Measurements from ENCODE around the gene PIGH. TPM values are rescaled to one million over a fixed set of nuclear protein-coding genes. Genes with fewer than 3 reads are reported as not detected.
"Not testable (repeated sequence)": the region's sequence is repeated elsewhere in the genome, so short reads cannot be mapped to it uniquely, and the experiment has no call there.

The PIGH gene, protein sequence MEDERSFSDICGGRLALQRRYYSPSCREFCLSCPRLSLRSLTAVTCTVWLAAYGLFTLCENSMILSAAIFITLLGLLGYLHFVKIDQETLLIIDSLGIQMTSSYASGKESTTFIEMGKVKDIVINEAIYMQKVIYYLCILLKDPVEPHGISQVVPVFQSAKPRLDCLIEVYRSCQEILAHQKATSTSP
- 27.2 and 39.5 TPM in 2 replicates for total RNA-seq (2014; rRNA removed; shearing (Covaris generic))
- polyA plus RNA-seq (2014; cell fraction: nucleus; rRNA removed), result 74.8 and 76.2 TPM in 2 replicates

DNA sequence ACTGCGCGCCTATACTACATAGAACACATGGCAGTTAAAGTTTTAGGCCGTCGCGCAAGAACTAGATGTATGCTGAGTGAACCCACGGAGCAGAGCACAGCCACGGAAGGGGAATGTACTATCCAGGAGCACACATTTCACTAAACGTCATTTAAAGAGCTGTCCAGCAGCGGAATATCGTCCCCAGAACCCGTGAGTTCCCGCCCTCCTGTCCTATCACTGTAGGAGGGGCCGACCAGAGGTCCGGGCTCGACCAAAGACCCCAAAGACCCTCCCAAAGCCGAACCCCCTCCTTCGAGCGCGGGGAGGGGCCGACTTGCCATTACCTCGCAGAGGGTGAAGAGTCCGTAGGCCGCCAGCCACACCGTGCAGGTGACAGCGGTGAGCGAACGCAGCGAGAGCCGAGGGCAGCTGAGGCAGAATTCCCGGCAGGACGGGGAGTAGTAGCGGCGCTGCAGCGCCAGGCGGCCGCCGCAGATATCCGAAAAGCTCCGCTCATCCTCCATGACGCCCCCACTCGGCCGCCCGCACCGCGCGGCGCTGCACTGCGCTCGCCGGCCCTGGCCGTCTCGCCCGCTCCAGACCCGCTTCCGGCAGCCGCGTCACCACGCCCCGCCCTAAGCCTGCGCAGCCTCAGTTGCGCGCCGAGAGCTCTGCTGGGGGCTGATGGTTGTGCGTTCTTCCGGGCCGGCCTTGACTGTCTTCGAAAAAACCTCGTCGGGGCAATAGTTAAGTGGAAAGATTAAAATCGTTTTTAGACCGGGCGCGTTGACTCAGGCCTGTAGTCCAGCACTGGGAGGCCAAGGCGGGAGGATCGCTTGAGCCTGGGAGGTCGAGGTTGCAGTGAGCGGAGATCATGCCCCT is at the start of gene PIGH:
Gene PIGH, minus strand, starts transcription at position 571 of the 864 bp plus-strand sequence. Its CDS starts 65 bp downstream, at position 506.
- peak; percentile 82 for DNase-seq (ENCODE audit: extremely low read depth, low read depth)

DNA sequence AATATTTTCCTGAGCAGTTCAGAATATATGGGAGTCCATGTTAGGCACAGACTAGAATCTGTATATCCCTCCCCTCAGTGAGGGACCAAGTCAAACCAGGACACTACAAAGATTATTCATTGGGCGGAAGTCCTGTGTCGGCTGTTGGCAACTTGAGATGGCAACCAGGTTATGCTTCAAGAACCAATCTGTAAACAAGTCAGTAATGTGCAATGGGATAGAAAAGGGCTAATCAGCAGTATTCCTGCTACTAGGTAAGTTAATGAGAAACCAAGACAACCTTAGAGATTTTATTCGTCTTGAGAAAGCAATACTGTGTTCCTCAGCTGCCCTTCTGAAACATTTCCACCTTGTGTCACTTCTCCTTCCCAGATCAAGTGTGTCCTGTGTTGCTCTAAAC is 46.1 kb upstream of the PIGH start:
- DNase-seq (ENCODE audit: extremely low read depth, low read depth), result no peak

DNA sequence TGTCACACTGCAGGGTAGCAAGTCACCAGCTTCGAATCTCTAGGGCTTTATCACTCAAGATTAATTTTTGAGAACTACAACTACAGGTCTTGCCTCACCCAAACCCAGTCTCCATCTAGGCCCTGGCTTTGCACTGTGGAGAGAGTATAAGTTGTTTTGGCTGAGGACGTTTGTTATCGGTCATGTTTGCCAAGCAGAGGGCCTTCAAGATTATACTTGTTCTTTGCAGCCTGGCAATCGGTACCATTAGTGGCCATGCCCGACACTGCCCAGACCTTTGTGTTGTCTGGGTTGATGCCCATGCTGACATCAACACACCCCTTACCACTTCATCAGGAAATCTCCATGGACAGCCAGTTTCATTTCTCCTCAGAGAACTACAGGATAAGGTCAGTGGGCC is 45.3 kb upstream of the PIGH start:
- no peak for DNase-seq (ENCODE audit: extremely low read depth, low read depth)

DNA sequence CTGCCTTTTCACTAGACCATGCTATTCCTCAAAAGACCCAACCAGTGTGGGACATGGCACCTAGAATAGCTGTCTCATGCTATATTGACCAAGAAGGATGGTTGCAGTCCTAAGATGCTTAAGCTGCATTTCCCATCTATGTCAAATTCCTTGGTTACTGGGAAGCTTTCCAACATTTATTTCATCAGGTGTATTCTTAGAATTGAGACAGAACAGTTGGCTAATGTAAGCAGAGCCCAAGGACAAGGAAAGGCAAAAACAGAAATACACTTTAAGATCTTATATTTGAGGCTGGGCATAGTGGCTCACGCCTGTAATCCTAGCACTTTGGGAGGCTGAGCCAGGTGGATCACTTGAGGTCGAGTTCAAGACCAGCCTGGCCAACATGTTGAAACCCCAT is 44.4 kb upstream of the PIGH start:
- no peak for DNase-seq (ENCODE audit: extremely low read depth, low read depth)

DNA sequence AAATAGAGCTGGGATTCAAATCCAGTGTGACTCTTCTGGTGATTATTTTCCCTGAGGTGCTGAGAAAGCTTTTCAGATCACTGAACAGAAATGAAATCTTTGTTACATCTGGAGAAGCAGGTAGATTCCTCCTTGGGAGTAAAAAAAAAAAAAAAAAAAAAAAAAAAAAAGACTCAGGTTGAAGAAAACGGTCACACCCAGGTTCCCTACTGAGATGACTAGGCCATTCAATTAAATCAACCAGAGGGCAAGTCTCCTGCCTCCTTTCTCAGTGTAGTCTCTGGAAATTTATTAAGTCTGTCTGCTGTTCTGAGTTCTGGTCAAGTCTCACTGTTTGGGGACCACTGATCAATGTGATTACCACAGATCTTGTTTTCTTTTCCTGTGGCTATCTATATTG is 43.6 kb upstream of the PIGH start:
- DNase-seq (ENCODE audit: extremely low read depth, low read depth), result no peak

DNA sequence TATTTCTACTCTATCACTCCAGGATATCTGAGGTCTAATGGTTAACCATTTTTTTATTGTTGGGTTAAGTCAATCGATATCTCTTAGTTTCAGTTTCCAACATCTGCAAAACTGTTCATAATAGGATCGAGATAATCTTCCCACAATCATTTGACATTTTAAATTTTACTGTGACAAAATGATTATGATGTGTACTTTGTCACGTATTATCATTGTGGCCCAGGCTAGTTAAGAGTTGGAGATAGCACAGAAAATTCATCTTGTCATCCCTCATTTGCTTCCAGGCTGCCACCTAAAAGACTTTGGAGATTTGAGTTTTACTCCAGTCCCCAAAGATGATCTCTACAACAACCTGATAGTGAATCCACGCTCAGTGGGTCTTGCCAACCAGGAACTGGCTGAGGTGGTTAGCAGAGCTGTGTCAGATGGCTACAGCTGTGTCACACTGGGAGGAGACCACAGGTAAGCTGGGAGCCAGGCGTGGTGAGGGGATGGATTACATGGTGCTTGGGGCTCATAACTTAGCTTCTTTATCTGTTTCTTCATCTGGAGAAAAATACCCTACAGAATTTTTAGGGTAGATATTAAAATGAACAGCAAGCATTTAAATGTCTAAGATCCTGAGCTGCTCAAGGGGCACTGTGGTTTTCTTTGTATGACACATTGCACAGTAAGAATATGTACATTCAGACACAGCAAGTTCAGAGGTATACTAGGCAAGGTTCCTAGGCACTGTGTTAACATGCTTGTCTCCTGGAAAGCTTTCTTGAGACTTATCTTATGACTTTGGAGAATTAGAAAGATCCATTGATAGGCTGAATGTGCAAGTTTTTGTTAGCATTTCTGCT is 42.1 kb upstream of the PIGH start:
- no peak for DNase-seq (ENCODE audit: extremely low read depth, low read depth)

DNA sequence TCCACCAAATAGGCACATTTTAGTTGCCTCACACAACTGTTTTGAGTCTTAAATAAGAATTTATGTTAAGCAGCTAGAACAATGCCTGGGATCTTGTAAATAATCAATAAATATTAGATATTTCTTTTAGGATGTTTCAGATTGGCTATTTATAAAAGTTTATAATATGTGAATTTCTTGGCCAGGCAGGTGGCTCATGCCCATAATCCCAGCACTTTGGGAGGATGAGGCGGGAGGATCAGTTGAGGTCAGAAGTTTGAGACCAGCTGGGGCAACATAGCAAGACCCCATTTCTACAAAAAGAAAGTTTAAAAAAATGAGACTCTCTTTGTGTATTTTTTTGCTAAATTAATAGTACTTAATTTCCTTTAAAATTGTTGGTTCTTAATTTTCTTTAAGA is 41.4 kb upstream of the PIGH start:
- no peak for DNase-seq (ENCODE audit: extremely low read depth, low read depth)

DNA sequence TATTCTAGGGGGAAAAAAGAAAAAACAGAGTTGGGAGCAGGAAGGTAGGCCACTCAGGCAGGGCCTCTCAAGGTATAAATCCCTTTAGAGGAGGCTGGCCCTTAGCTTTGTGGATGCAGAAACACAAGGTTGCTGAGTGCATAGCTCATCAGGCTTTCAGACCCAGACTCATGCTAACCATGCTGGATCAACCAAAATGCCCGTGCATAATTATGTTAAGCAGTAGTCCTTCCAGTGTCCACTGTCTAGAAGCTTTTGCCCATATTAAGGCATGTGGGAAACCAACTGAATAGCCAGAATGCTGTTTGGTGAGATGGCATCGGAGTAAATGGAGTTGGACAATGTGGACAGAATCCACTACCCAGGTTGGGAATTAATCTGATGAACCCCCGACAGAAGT is 38.6 kb upstream of the PIGH start:
- no peak for DNase-seq (ENCODE audit: extremely low read depth, low read depth)

DNA sequence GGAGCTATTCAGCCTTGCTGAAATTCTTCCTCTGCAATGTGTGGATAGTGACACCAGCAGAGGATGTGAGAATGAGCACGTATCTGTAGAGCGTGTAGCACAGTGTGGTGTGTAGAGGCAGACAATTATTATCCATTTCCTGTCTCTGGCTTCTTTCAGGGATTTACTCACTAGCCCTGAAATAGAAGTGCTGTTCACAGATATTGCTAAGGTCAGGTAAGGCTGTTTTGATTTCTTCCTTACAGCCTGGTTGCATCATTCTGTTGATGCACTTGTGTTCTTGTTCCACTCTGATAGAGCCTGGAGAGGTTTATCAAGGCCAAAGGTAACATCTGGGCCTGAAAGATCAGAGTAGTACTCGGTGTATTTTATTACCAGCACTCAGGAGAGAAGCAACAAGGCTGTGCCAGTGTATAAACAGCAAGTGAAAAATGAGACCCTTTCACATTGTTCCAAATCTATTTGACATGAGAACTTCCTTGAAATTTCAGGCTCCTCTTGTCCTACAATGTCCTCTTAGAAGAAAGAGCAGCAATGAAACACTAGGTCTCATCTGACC is 36.4 kb upstream of the PIGH start:
- peak; percentile 57 for DNase-seq (ENCODE audit: extremely low read depth, low read depth)

DNA sequence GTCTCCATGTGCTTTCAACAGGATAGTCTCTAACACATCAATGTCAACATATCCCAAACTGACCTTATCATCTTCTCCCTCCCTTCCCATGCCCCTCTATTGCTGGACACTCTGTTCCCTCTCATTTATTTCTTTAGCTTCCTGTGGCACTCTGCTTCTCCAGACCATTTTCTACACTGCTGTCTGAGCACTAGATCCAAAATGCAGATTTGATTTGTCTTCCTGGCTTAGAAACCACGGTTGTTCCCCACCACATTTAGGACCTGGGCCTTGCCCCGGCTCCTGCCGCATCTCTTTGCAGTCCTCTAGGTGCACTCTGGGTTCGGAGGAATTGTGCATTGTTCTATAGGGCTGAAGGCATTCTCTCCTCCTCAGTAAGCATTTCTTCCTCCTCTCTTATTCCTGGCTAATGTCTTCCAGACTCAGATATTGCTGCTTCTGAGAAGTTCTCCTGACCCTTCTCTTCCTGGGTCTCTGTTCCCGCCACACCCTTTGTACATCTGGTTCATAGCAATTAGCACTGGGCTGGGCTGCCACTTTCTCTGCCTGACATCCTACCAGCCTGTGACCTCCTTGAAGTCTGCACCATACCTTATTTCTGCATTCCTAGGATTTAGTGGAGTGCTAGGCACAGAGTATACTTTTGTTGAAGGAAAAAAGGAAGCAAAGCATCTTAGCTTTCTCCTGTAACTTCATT is 33.5 kb upstream of the PIGH start:
- DNase-seq (ENCODE audit: extremely low read depth, low read depth), result no peak

DNA sequence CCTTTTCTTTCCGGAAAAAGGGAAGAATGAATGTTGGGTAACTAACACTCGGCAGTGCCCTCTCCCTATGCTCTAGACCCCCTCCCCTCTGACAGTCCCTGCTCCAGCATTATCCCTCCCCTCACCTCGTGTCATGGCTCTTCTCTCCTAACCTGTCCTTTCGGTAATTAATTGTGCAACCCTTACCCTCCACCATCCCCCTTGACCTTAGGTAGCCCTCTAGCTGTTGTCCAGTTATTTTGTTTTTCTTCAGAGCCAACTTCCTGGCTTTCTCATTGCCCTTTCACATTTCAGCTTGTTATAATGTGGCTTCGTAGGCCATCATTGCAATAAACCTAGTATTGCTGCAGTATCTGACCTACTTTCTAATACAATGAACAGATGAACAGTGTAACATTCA is 30.9 kb upstream of the PIGH start:
- DNase-seq (ENCODE audit: extremely low read depth, low read depth), result no peak

DNA sequence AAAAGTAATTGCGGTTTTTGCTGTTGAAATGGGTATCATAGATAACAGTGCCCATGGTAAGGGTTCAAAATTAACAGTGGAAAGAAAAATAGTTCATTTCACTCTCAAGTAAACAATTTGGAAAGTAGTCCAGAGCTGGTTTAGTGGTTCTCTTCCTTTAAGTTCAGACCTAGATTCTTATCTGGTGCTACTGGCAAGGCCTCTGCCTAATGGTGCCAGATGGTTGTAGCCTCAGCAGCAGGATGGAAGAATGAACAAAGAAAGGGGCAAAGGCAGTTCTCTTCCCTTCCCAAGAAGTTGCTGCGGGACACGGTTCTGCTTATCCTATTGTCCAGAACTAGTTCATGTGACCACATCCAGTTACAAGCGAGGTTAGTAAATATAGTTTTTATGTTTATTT is 30.1 kb upstream of the PIGH start:
- no peak for DNase-seq (ENCODE audit: extremely low read depth, low read depth)

DNA sequence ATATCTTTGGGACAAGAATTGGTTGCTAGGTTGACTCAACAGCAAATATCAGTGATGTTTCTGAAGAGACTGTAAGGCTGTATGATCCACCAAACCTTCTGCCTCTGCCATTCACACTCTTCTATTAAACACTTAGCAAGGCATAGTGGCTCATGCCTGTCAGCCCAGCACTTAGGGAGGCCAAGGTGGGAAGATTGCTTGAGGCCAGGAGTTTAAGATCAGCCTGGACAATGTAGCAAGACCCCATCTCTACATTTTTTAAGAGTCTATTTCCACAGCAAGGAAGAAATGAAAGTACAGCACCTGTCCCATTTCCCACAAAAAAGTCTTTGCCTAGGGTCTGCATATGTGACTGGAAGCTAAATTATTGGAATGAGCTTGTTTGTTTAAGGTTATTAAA is 27.5 kb upstream of the PIGH start:
- DNase-seq (ENCODE audit: extremely low read depth, low read depth), result no peak

DNA sequence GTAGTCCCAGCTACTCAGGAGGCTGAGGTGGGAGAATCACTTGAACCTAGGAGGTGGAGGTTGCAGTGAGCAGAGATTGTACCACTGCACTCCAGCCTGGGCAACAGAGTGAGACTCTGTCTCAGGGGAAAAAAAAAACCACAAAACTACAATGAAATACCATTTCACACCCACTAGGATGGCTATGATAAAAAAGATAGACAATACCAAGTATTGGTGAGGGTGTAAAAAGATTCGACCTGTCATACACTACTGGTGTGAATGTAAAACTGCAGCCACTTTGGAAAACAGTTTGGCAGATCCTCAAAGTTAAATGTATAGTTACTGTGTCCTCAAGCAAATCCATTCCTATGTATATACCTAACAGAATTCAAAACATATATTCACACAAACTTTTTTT is 26.1 kb upstream of the PIGH start:
- DNase-seq (ENCODE audit: extremely low read depth, low read depth), result not testable (repeated sequence)

DNA sequence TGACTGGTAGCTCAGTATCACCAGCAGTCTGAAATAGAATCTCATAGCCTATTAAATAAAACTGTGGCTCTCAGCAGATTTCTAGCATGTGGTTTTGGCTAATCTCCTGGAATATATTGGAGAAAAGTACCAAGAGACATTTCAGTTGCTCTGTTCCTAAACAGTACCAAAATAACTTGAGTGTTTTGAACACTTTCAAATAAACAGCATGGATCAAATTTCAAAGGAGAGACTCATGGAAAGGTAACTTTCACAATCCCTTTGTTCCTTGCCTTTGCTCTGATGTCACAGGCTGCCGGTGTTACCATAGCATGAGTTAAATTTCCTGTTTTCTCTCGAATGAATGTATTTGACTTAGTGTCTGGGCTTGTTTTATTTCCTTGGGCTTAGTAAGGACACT is 23.0 kb upstream of the PIGH start:
- DNase-seq (ENCODE audit: extremely low read depth, low read depth), result no peak

DNA sequence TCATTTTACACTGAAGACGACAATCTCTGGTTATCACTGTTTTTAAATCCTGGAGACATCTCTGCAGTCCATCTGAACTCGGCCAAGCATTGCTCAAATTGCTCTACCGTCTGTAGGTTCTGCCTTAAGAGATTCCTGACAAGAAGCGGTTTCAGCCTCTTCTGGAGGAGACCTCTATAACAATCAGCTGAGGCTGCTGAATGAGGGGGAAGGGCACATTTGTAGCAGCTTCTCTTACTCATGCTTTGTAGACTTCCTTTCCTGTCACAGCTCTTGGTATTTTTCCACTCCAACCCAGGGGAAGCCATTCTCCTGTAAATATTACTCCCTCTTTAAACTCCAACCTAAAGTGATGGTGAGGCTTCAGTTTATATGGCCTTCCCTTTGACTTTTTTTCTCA is 22.6 kb upstream of the PIGH start:
- DNase-seq (ENCODE audit: extremely low read depth, low read depth), result no peak

DNA sequence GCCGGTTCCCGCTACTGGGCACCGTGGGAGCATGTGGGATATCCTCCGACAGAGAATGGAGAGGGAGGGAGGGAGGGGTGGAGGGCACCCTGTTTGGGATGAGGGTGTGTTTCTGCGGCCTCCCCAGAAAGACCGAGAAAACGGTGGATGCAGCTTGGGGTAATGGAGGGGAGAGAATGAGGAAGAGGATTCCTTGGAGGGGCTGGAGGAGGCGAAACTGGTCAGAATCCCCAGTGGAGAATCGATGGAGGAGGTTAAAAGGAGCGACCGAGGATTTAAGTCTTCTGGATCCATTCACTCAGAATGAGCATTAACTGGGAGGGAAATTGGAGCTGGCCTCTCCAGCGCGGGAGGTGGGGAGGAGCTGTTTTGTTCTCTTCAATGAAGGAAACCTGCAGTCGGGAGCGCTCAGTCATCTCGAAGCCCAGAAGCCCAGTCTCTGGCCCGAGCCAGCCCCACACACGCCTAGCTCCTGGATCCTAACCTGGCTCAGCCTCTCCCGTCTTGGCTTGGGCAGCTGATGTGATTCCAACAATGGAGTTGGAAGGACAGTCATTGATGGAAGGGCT is 20.2 kb upstream of the PIGH start:
- no peak for DNase-seq (ENCODE audit: extremely low read depth, low read depth)

DNA sequence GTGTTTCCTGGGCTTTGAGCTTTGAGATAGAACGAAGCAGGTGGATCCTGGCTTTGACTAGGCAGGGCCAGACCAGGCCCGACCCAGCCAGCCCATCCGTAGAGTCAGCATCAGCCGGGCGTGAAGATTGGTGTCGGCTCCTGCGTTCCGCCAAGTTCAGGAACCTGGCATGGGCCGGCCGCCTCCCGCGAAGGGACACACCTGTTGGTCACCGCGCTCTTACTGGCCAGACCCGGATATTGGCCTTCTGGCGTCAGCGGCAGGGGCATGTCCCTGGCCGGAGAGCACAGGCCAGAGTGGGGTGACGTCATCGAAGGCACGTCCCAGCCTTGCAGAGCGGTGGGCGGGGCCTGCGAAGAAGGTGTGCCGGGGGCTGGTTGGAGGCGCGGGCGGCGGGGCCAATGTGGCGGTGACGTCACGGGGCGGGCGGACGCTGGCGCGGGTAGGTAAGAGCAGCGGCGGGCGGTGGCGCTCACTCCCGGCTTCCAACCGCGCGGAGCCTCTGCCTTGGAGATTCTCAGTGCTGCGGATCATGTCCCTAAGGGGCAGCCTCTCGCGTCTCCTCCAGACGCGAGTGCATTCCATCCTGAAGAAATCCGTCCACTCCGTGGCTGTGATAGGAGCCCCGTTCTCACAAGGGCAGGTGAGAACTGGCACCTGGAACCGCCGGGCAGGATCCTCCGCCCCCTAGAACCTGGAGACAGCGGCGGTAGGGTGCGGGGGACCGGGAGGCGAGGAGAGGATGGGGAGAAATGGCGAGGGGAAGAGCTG is 19.6 kb upstream of the PIGH start, which contains the start of gene ARG2:
Gene ARG2, plus strand, starts transcription at position 475 of the 771 bp plus-strand sequence. Its CDS starts 58 bp downstream, at position 533.
- DNase-seq (ENCODE audit: extremely low read depth, low read depth), result peak; percentile 93

DNA sequence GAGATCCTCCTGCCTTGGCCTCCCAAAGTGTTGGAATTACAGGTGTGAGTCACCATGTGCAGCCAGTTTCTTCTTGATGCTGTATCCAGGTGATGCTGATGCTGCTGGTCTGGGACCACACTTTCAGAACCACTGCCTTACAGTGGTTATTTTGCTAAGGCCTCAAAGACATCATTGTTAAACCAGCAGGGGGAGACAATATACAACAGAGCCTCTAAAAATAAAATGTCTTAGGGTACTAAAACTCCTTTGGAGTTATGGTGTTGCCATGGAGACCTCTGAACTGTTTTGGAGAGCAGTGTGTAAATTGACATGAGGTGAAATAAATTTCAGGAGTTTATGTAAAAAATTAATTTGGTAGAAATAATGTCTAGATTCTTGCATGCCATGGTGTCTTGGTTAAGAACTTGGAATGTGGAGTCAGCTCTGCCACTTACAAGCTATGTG is 18.6 kb upstream of the PIGH start:
- DNase-seq (ENCODE audit: extremely low read depth, low read depth), result peak; percentile 61

Measured in NCI-H460 (cell line).